Immature natural killer cell (primary cell): ENCODE measurements around the gene ANO7. TPM values are rescaled to one million over a fixed set of nuclear protein-coding genes. Genes with fewer than 3 reads are reported as not detected.
"Not testable (repeated sequence)": the region's sequence is repeated elsewhere in the genome, so short reads cannot be mapped to it uniquely, and the experiment has no call there.

Experiments used
- DNase-seq, 3 donors: peaks; one replicate each; pipeline ENCODE4 v3.0.0; 2022; ENCODE audit warnings: mixed read lengths in 1 of 3
- H3K27ac Mint-ChIP-seq, 6 donors: one replicate each; pipeline ENCODE4 v1.8.0; 2020; ENCODE audit warnings: mixed read lengths in 6 of 6, mild to moderate bottlenecking in 5 of 6, inconsistent platforms in 4 of 6, moderate library complexity in 3 of 6
- H3K27me3 Mint-ChIP-seq, 3 donors: one replicate each; pipeline ENCODE4 v1.8.0; 2020 to 2021; ENCODE audit warnings: low read depth in 3 of 3, mild to moderate bottlenecking in 3 of 3, mixed read lengths in 3 of 3, moderate library complexity in 3 of 3, inconsistent platforms in 1 of 3
- H3K36me3 Mint-ChIP-seq, 3 donors: one replicate each; pipeline ENCODE4 v1.8.0; 2020; ENCODE audit warnings: mixed read lengths in 3 of 3, inconsistent platforms in 2 of 3, mild to moderate bottlenecking in 2 of 3
- H3K4me1 Mint-ChIP-seq, 2 donors: one replicate each; pipeline ENCODE4 v1.8.0; 2020; ENCODE audit warnings: inconsistent platforms in 2 of 2, mild to moderate bottlenecking in 2 of 2, mixed read lengths in 2 of 2, moderate library complexity in 1 of 2
- H3K4me3 Mint-ChIP-seq, 5 donors: one replicate each; pipeline ENCODE4 v1.8.0; 2020; ENCODE audit warnings: mild to moderate bottlenecking in 5 of 5, mixed read lengths in 5 of 5, inconsistent platforms in 3 of 5, moderate library complexity in 3 of 5
- H3K9me3 Mint-ChIP-seq, 6 donors: one replicate each; pipeline ENCODE4 v1.8.0; 2020; ENCODE audit warnings: mild to moderate bottlenecking in 6 of 6, mixed read lengths in 6 of 6, inconsistent platforms in 4 of 6, moderate library complexity in 3 of 6
- polyA plus RNA-seq, 3 donors: library from polyadenylated mRNA; unstranded; fragments of 300-500 nt; fragmentation: Illumina TruSeq; gene quantifications; one replicate each; pipeline ENCODE4 v1.2.3, GENCODE V29; 2021

The ANO7 gene
- polyA plus RNA-seq, 3 donors from 2014 or later = 0.40 TPM; not detected in 2

DNA sequence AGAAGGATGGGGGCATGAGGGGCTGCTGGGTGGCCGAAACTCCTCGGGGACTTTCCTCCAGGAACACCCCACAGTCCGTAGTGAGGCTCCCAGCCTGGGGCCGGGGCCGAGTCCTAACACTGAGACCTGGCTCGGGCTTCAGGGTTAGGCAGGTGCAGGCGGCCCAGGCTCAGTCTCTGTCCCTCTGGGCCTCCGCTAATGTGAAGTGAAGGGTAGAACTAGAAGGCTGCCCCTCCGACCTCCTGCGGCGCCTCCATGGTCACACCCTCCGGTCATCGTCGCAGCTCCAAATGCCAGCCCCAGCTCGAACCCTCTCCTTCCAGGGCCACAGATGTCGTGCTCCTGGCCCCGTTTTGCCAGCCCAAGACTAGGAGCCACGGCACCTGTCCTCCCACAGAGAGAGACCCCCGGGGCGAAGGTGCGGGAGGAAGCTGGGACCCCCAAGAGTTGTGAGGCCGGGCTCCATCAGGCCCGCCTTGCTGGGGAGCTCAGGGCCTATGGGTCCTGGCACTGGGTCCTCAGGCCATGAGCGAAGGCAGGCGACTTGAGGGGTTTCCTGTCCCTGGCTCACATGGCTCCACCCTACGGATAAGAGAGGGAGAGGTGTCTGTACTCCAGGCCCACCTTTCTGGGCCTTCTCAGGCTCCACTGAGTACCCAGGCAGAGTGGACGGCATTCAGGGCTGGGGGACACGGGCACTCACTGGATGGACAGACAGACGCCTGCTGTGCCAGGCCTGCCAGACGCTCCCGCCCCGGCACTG, 797 bp downstream of the ANO7 start:
- no peak for DNase-seq
- peaks cover 0 to 2% (median 0%) of the 10 kb centered on the region in 3 donors for H3K27me3 Mint-ChIP-seq
- H3K9me3 Mint-ChIP-seq = no peaks in the 10 kb centered on the region
- no peaks in the 10 kb centered on the region for H3K36me3 Mint-ChIP-seq
- H3K4me3 Mint-ChIP-seq = no peak overlapping the region
- H3K27ac Mint-ChIP-seq = no peak overlapping the region
- no peaks in the 10 kb centered on the region for H3K4me1 Mint-ChIP-seq

DNA sequence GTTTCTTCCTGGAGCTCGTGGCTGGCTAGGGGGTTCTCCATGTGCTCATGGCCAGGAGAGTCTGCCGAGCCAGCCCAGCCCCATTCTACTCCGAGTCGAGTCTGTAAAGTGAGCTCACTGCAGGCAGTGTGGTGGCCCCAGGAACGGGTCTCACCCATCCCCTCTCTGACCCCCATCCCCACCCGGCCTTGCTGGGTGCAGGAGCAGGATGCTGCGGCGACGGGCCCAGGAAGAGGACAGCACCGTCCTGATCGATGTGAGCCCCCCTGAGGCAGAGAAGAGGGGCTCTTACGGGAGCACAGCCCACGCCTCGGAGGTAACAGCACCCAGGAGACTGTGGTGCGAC, 1.4 kb downstream of the ANO7 start:
- Mint-ChIP-seq H3K36me3 (no peaks in the 10 kb centered on the region), H3K27me3 (peaks cover 0 to 2% (median 0%) of the 10 kb centered on the region in 3 donors), H3K4me3 (no peak overlapping the region), H3K9me3 (no peaks in the 10 kb centered on the region), H3K27ac (no peak overlapping the region), H3K4me1 (no peaks in the 10 kb centered on the region)
- DNase-seq = no peak

- H3K4me1 Mint-ChIP-seq = no peaks in the 10 kb centered on the region
- no peaks in the 10 kb centered on the region for H3K27me3 Mint-ChIP-seq
- H3K36me3 Mint-ChIP-seq = no peaks in the 10 kb centered on the region
- H3K27ac Mint-ChIP-seq = no peak overlapping the region
- no peak overlapping the region for H3K4me3 Mint-ChIP-seq
- H3K9me3 Mint-ChIP-seq = no peaks in the 10 kb centered on the region
- DNase-seq = no peak
These were observed 2.0 kb downstream of the ANO7 start for GRCh38 chr2:241190291-241190981.

- Mint-ChIP-seq H3K4me3 (no peak overlapping the region), H3K4me1 (no peaks in the 10 kb centered on the region), H3K36me3 (no peaks in the 10 kb centered on the region), H3K27ac (no peak overlapping the region), H3K9me3 (no peaks in the 10 kb centered on the region), H3K27me3 (no peaks in the 10 kb centered on the region)
- DNase-seq = no peak
These were observed 2.6 kb downstream of the ANO7 start for GRCh38 chr2:241191081-241191480.

DNA sequence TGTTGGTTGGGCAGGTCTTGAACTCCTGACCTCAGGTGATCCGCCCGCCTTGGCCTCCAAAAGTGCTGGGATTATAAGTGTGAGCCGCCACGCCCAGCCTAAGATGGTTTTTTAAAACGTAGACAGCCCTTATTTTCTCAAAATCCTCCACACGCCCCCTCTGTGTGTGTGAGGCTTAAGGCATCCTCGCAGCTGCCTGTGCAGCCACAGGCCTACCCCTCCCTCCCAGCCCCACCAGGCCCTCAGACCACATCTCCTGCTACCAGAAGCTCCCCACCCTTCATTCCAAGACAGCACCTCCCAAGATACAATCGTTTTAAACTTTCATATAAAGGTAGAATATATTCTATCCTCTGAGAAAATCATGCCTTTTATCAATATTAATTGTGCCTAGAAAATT, 4.8 kb downstream of the ANO7 start:
- Mint-ChIP-seq H3K4me1 (no peaks in the 10 kb centered on the region), H3K4me3 (no peak overlapping the region), H3K27ac (no peak overlapping the region), H3K36me3 (no peaks in the 10 kb centered on the region), H3K9me3 (no peaks in the 10 kb centered on the region), H3K27me3 (no peaks in the 10 kb centered on the region)
- DNase-seq = no peak

GRCh38 chr2:241194811-241195210, 6.3 kb downstream of the ANO7 start:
- H3K27me3 Mint-ChIP-seq = no peaks in the 10 kb centered on the region
- H3K4me1 Mint-ChIP-seq = no peaks in the 10 kb centered on the region
- no peak for DNase-seq
- H3K4me3 Mint-ChIP-seq = no peak overlapping the region
- H3K36me3 Mint-ChIP-seq = no peaks in the 10 kb centered on the region
- no peak overlapping the region for H3K27ac Mint-ChIP-seq
- no peaks in the 10 kb centered on the region for H3K9me3 Mint-ChIP-seq

- Mint-ChIP-seq H3K4me1 (no peaks in the 10 kb centered on the region), H3K27ac (no peak overlapping the region), H3K27me3 (no peaks in the 10 kb centered on the region), H3K4me3 (no peak overlapping the region), H3K9me3 (no peaks in the 10 kb centered on the region), H3K36me3 (no peaks in the 10 kb centered on the region)
- no peak for DNase-seq
These were observed 7.1 kb downstream of the ANO7 start for GRCh38 chr2:241195506-241196130.

DNA sequence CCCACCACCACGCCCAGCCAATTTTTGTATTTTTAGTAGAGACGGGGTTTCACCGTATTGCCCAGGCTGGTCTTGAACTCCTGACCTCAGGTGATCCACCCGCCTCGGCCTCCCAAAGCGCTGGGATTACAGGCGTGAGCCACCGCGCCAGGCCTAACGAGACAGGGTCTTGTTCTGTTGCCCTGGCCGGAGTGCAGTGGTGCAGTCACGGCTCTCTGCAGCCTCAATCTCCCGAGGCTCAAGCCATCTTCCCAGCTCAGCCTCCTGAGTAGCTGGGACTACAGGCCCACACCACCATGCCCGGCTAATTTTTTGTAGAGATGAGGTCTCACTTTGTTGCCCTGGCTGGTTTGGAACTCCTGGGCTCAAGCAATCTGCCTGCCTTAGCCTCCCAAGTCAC, 8.8 kb downstream of the ANO7 start:
- H3K27ac Mint-ChIP-seq, H3K36me3 Mint-ChIP-seq, H3K4me3 Mint-ChIP-seq: not testable (repeated sequence)

DNA sequence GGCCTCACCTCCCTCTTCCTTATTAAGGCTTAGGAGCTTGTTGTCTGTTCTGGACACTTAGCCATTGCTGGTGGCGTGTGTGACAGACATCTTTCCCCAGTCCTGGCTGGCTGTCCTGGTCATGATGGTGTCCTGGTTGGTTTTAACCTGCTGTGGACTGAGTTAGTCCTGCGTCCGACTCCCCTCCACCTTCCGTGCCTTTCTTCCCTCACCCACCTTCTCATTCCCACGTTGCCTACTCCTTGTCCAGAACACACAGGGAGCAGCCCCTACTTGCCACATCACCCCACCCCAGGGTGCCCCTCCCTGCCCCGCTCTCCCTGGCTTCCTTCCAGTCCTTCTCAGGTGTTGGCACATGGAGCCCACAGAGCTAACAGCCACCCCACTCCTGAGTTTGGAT, 9.5 kb downstream of the ANO7 start:
- Mint-ChIP-seq H3K4me1 (no peaks in the 10 kb centered on the region), H3K27ac (no peak overlapping the region), H3K36me3 (no peaks in the 10 kb centered on the region), H3K4me3 (no peak overlapping the region), H3K9me3 (no peaks in the 10 kb centered on the region), H3K27me3 (no peaks in the 10 kb centered on the region)
- DNase-seq = no peak

More for the DNA sequence above, 8.8 kb downstream of the ANO7 start:
- not testable (repeated sequence) for H3K4me1 Mint-ChIP-seq, DNase-seq, H3K27me3 Mint-ChIP-seq, H3K9me3 Mint-ChIP-seq

GRCh38 chr2:241198381-241199279, 10.2 kb downstream of the ANO7 start:
- no peaks in the 10 kb centered on the region for H3K4me1 Mint-ChIP-seq
- no peak for DNase-seq
- H3K27ac Mint-ChIP-seq = no peak overlapping the region
- H3K4me3 Mint-ChIP-seq = no peak overlapping the region
- H3K36me3 Mint-ChIP-seq = no peaks in the 10 kb centered on the region
- no peaks in the 10 kb centered on the region for H3K27me3 Mint-ChIP-seq
- no peaks in the 10 kb centered on the region for H3K9me3 Mint-ChIP-seq

DNA sequence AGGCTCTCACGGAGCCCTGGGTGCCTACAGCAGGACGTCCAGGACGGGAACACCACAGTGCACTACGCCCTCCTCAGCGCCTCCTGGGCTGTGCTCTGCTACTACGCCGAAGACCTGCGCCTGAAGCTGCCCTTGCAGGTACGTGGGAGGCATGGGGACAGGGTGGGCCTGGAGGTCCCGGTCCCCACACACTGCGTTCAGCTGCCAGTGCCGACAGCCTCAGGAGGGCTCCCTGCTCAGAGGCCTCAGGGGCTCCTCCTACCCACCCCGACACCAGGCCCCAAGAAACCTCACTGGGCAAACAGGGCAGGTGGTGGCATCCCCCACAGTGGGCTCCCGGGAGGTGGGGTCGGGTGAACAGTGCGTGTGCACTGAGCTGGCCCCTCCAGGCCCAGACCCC, 10.8 kb downstream of the ANO7 start:
- Mint-ChIP-seq H3K4me1 (no peaks in the 10 kb centered on the region), H3K36me3 (no peaks in the 10 kb centered on the region)

GRCh38 chr2:241199897-241200821, 11.7 kb downstream of the ANO7 start:
- no peak overlapping the region for H3K4me3 Mint-ChIP-seq

More for the DNA sequence above, 10.8 kb downstream of the ANO7 start:
- Mint-ChIP-seq H3K27me3 (no peaks in the 10 kb centered on the region), H3K4me3 (no peak overlapping the region), H3K27ac (no peak overlapping the region), H3K9me3 (no peaks in the 10 kb centered on the region)
- no peak for DNase-seq

DNA sequence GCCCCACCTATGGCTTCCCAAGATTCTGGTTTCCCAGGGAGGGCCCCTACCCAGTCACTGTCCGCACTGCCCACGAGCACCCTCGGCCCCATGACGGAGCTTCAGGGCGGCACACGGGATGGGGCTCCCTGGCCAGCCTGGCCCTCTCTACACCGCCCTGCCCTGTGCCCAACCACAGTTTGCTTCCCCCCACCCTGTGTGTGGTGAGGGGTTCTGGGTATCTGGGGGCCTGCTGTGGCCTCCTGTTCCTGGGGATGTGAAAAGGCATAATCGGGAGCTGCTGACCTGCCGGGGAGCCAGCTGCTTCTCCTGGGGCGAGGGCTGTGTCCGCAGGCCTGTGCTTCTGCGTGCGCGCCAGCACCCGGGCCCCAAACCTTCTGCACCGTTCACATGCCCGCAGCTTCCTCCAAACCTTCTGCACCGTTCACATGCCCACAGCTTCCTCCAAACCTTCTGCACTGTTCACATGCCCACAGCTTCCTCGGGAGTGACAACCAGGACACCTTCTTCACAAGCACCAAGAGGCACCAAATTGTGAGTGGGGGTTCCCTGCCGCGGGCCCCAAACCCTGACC, 12.4 kb downstream of the ANO7 start:
- no peak for DNase-seq
- Mint-ChIP-seq H3K27ac (no peak overlapping the region), H3K9me3 (no peaks in the 10 kb centered on the region), H3K27me3 (peaks cover 0 to 1% (median 0%) of the 10 kb centered on the region in 3 donors), H3K4me3 (no peak overlapping the region), H3K4me1 (no peaks in the 10 kb centered on the region), H3K36me3 (no peaks in the 10 kb centered on the region)

More at GRCh38 chr2:241199897-241200821, 11.7 kb downstream of the ANO7 start:
- peaks cover 0 to 1% (median 0%) of the 10 kb centered on the region in 3 donors for H3K27me3 Mint-ChIP-seq
- DNase-seq = no peak
- no peaks in the 10 kb centered on the region for H3K36me3 Mint-ChIP-seq
- H3K9me3 Mint-ChIP-seq = no peaks in the 10 kb centered on the region
- H3K27ac Mint-ChIP-seq = no peak overlapping the region
- H3K4me1 Mint-ChIP-seq = no peaks in the 10 kb centered on the region
